Measurements from ENCODE around the gene CCDC170.

The CCDC170 gene

DNA sequence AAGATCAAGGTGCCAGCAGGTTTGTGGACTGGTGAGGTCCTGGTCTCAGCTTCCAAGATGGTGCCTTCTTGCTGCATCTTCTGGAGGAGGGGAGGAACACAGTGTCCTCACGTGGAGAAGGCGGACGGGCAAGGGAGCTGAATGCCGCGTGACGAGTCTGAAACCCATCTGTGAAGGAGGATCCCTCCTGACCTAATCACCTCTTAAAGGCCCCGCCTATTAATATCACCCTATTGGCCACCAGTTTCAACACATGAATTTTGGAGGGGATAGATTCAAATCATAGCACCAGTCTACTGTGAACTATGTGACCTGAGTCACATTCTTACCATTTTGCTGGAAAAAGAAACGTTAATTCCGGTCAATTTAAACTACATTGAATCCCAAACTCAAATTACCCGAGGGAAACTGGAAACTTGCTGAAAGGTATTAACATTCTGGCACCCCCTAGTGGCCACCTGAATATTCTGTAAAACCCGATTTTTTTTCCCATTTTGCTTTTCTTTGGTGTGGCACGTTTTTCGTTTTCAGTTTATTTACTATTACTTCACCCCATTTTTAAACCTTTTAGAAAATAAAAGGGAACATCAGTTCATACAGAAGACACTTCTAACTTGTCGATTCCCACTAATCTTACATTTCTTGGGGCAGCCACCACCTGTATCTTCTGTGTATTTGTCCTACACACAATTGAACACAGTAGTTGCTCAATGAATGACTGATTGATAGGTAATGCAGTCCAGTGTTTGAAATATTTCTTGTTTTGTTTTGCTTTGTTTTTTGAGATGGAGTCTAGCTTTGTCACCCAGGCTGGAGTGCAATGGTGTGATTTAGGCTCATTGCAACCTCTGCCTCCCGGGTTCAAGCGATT is 17.9 kb upstream of the CCDC170 start:
- Mint-ChIP-seq H3K36me3 (ENCODE audit: low read depth) (no peaks in the 10 kb centered on the region), H3K4me1 (no peaks in the 10 kb centered on the region), H3K27me3 (ENCODE audit: low read depth) (no peaks in the 10 kb centered on the region), H3K4me3 (no peak overlapping the region), H3K9me3 (no peaks in the 10 kb centered on the region), H3K27ac (peak overlapping the region in 1 of 3 experiments; percentile 62)
- TF ChIP-seq, protein P1, sequence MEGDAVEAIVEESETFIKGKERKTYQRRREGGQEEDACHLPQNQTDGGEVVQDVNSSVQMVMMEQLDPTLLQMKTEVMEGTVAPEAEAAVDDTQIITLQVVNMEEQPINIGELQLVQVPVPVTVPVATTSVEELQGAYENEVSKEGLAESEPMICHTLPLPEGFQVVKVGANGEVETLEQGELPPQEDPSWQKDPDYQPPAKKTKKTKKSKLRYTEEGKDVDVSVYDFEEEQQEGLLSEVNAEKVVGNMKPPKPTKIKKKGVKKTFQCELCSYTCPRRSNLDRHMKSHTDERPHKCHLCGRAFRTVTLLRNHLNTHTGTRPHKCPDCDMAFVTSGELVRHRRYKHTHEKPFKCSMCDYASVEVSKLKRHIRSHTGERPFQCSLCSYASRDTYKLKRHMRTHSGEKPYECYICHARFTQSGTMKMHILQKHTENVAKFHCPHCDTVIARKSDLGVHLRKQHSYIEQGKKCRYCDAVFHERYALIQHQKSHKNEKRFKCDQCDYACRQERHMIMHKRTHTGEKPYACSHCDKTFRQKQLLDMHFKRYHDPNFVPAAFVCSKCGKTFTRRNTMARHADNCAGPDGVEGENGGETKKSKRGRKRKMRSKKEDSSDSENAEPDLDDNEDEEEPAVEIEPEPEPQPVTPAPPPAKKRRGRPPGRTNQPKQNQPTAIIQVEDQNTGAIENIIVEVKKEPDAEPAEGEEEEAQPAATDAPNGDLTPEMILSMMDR (IDR thresholded peaks at IDR 0.05; ENCODE audit: unreplicated experiment in 3 of 3) = peak; percentile 77 to 81 (median 78)

DNA sequence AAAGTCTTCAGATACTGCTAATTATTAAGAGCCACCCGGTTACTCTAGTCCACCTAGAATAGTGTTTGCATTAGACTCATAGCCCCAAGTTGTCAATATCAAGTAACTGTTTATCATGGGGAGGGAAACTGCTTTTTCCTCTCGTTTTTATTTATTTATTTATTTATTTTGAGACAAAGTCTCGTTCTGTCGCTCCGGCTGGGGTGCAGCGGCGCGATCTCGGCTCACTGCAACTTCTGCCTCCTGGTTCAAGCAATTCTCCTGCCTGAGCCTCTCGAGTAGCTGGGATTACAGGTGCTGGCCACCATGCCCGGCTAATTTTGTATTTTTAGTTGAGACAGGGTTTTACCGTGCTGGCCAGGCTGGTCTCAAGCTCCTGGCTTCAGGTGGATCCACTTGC is 16.1 kb upstream of the CCDC170 start:
- TF ChIP-seq, protein P1 (IDR thresholded peaks at IDR 0.05; ENCODE audit: unreplicated experiment in 3 of 3) = no peak
- Mint-ChIP-seq H3K9me3 (peaks cover 2% of the 10 kb centered on the region), H3K27me3 (ENCODE audit: low read depth) (no peaks in the 10 kb centered on the region), H3K4me1 (peaks cover 5% of the 10 kb centered on the region), H3K36me3 (ENCODE audit: low read depth) (no peaks in the 10 kb centered on the region), H3K4me3 (no peak overlapping the region), H3K27ac (no peak overlapping the region)

DNA sequence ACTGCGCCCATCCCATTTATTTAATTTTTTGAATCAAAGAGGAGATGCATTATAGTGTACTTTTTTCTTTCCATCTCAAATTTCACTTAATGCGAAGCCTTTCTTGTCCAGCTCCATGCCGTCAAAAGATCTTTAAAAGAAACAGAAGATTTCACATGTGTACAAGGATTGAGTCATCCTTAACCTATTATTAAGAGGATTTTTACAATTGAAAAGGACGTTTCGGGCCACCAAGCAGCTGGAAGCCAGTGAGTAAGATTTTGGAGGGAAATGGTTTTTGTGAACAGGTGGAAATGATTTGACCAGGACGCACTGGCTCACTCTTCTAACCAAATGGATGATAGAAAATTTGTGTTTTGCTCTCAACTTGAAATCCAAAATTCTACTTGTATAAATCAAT is 15.1 kb upstream of the CCDC170 start:
- peaks cover 2% of the 10 kb centered on the region for H3K9me3 Mint-ChIP-seq
- TF ChIP-seq, protein P1 (IDR thresholded peaks at IDR 0.05; ENCODE audit: unreplicated experiment in 3 of 3) = no peak
- H3K4me1 Mint-ChIP-seq = peaks cover 5% of the 10 kb centered on the region
- H3K27ac Mint-ChIP-seq = no peak overlapping the region
- no peaks in the 10 kb centered on the region for H3K36me3 Mint-ChIP-seq (ENCODE audit: low read depth)
- H3K27me3 Mint-ChIP-seq (ENCODE audit: low read depth) = no peaks in the 10 kb centered on the region
- H3K4me3 Mint-ChIP-seq = no peak overlapping the region

DNA sequence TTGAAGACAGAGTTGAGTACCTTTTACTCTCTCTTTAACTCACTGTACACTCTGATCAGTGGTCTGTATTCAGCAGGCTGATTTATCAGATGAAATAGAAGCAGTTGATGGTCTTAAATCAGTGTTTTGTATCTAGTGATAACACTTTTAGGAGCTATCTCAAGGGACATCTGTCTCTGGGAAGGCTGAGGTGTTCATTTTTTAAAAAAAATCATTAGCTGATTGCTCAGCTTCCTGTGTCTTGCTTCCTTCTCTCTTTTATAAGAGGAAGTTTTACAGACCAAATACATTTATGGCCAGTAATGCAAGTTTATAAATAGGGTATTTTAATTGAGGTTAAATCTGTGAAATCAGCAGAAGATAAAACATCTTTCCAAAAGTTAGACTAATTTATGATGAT is 12.0 kb upstream of the CCDC170 start:
- H3K27me3 Mint-ChIP-seq (ENCODE audit: low read depth) = no peaks in the 10 kb centered on the region
- TF ChIP-seq, protein P1 (IDR thresholded peaks at IDR 0.05; ENCODE audit: unreplicated experiment in 3 of 3) = no peak
- no peak overlapping the region for H3K4me3 Mint-ChIP-seq
- H3K36me3 Mint-ChIP-seq (ENCODE audit: low read depth) = no peaks in the 10 kb centered on the region
- H3K9me3 Mint-ChIP-seq = peaks cover 2% of the 10 kb centered on the region
- peak overlapping the region; percentile 31 to 94 (median 88) for H3K27ac Mint-ChIP-seq
- peaks cover 5% of the 10 kb centered on the region for H3K4me1 Mint-ChIP-seq

DNA sequence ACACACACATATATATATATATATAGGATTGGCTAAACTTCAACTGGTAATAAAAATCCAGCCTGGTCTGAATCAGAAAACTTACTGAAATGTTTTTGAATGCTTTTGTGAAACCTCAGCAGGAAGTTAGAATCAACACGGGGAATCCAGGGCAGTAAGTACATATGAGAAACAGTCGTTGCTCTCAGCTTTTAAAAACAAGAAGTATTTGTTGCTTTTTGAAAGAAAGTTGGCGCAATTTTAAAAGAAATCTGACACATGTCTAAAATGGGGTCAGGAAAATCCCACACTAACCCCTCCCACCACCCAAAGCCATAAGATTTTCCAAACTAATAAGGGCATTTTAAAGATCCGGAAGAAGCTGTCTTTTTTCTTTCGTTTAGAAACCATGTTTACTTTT is 11.5 kb upstream of the CCDC170 start:
- H3K36me3 Mint-ChIP-seq (ENCODE audit: low read depth) = no peaks in the 10 kb centered on the region
- peak overlapping the region in 2 of 3 experiments; percentile 60 to 72 for H3K4me3 Mint-ChIP-seq
- peaks cover 5% of the 10 kb centered on the region for H3K4me1 Mint-ChIP-seq
- no peaks in the 10 kb centered on the region for H3K27me3 Mint-ChIP-seq (ENCODE audit: low read depth)
- H3K27ac Mint-ChIP-seq = peak overlapping the region; percentile 88 to 96 (median 94)
- peaks cover 2% of the 10 kb centered on the region for H3K9me3 Mint-ChIP-seq
- TF ChIP-seq, protein P1 (IDR thresholded peaks at IDR 0.05; ENCODE audit: unreplicated experiment in 3 of 3) = no peak

DNA sequence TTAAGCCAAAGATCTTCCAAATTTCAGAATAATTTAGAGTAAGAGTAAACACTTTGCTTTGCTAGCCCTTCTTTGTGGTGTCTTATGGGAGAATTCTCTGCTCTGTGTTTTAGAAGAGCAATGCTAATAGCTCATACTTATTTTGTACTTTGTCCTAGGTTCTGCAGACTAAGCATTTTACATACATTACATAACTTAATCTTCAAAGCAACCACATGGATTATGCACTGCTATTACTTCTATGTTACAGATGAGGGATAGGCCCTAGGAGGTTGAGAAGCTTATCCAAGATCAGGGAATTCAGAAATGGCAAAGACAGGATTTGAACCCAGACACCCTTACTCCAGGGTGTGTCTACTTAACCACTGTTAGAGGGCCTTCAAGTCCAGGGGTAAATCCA is 9.8 kb upstream of the CCDC170 start:
- no peaks in the 10 kb centered on the region for H3K36me3 Mint-ChIP-seq (ENCODE audit: low read depth)
- H3K4me3 Mint-ChIP-seq = no peak overlapping the region
- TF ChIP-seq, protein P1 (IDR thresholded peaks at IDR 0.05; ENCODE audit: unreplicated experiment in 3 of 3) = no peak
- peaks cover 5% of the 10 kb centered on the region for H3K4me1 Mint-ChIP-seq
- peak overlapping the region in 1 of 3 experiments; percentile 40 for H3K27ac Mint-ChIP-seq
- H3K9me3 Mint-ChIP-seq = peaks cover 2% of the 10 kb centered on the region
- H3K27me3 Mint-ChIP-seq (ENCODE audit: low read depth) = no peaks in the 10 kb centered on the region
